Stimulated activated CD8-positive, alpha-beta memory T cell treated with anti-CD3 and anti-CD28 coated beads, Interleukin-4, amount 100 ng/mL, for 1 hour (primary cell): Measurements from ENCODE around the gene FRS3.

Source experiments
- DNase-seq, 2 donors: peaks; one replicate each; pipeline ENCODE4 v3.0.0-alpha.2; 2020; ENCODE audit warnings: low read depth in 2 of 2, low spot score in 1 of 2

The FRS3 gene

GRCh38 chr6:41744236-41744787 lies 35.4 kb downstream of the FRS3 start:
- DNase-seq = no peak

GRCh38 chr6:41743406-41744235 lies 36.1 kb downstream of the FRS3 start:
- no peak for DNase-seq

- DNase-seq = no peak
Measured at GRCh38 chr6:41741625-41742490, 37.8 kb downstream of the FRS3 start.

- no peak for DNase-seq
Measured at GRCh38 chr6:41740366-41741162, 39.1 kb downstream of the FRS3 start.

GRCh38 chr6:41739041-41739440 lies 40.7 kb downstream of the FRS3 start:
- DNase-seq = no peak

DNA sequence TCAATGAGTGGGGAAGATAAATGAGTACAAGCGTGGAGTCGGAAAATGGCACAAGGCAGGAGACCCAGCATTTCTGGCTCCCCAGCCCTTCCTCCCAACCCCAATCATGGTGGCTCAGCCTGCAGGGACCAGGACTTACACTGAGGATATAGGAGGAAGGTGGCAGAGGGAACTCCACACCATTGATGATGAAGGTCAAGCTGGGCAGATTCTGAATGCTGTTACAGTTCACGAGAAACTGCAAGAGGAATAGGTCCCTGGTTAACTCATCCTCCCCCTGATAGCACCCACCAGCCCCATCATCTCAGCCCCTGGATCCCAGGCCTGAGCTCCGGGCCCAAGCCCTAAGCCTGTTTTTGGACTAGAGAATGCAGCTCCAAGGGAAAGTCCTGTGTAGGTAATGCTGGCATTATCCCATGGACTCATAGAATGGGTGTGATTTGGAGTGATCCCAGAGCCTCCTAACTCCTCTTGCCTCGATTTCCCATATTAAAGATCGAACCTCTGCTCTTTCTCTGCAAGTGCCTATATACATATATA lies 42.0 kb downstream of the FRS3 start:
- no peak for DNase-seq

DNA sequence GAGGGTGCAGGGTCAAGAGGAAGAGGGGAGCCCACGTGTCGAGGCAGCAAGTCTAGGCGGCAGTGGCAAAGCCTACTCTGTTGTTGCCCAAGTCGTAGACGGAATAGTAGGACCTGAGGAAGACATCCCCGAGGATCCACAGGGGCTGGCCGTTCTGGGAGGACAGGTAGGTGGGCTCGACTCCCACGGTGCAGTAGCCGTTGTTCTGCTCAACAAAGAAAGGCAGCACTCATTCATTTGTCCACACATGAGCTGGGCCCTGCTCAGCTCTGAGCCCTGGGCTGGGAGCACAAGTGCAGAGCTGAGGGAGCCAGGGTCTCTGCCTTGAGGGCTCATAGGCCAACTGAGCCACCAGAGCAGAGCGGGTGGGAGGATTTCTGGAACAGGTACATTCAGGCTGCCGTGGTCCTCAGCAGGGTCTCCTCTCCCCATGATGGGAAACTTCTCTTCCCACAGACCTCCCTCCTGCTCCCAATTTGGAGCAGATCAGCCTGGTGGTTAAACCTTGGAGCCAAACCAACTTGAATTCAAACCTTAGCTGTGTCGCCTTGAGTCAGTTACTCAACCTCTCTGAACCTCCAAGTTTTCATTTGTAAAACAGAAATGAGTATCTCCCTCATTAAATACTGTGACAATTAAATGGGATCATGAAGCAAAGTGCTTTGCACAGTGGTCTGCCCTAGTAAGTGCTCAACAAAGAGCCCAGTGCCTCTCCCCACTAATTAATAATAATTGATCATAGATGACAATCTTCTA lies 42.7 kb downstream of the FRS3 start:
- DNase-seq = no peak

DNA sequence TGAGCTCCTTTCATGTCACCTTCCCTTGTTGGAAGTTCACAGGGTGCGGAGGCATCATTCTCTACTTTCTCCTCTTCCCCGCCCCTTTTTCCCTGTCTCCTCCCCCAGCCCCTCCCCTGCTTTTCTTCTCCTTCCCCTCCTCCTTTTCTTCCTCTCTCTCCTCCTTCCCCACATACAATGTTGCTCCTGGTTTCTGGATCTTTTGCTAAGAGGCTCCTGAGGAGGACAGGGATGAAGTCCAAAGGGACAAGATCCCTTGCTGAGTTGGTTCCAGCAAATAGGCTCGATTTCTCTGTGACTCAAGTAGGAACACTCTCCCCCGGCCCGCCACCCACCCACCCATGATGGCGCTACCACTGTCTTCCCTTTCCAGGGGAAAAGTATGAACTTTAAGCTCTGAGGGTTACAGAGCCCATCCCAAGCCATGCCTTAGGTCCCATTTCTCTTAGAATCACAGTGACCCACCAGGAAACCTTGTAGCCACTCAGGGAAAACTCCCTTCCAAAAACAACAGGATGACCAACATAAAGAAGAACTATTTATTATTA lies 43.4 kb downstream of the FRS3 start:
- DNase-seq = no peak

DNA sequence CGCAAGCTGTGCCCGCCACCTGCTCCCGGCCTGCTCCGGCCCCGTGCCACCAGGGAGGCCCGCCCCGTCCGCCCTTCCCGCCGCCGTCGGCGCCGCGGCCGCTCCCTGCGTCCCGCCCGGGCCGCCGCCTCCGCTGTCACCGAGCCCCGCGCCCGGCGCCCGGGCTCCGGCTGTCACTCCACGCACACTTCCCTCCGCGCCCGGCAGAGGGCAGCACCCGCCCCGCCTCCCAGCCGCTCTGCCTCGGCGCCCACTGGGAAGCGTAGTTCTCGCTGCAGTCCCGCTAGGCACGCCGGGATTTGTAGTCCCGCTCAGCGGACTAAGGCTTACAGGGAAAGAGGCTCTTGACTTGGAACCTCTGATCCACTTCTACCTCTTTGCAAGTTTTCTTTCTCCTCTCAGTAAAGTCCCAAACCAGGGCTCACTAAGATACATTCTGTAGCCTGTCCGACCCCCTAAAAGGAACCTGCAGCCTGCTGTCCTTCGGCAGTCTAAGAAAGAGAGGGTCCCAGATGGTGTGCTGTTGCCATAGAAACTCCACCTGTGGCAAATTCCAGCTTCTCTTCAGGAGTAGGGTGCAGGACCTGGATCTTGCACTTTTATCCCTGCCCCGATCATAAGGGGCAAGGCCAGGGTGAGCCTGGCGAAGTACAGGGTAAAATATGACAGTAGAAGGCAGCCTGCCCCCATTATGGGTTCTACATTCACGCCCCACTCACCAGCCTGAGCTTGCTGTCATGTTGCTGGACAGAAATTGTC lies 44.1 kb downstream of the FRS3 start, which contains the start of gene TFEB:
TSS of gene TFEB (minus strand) at position 182 of the 759 bp plus-strand sequence. CDS start 44,395 bp downstream, outside the sequence.
- peak; percentile 85 to 88 for DNase-seq

DNA sequence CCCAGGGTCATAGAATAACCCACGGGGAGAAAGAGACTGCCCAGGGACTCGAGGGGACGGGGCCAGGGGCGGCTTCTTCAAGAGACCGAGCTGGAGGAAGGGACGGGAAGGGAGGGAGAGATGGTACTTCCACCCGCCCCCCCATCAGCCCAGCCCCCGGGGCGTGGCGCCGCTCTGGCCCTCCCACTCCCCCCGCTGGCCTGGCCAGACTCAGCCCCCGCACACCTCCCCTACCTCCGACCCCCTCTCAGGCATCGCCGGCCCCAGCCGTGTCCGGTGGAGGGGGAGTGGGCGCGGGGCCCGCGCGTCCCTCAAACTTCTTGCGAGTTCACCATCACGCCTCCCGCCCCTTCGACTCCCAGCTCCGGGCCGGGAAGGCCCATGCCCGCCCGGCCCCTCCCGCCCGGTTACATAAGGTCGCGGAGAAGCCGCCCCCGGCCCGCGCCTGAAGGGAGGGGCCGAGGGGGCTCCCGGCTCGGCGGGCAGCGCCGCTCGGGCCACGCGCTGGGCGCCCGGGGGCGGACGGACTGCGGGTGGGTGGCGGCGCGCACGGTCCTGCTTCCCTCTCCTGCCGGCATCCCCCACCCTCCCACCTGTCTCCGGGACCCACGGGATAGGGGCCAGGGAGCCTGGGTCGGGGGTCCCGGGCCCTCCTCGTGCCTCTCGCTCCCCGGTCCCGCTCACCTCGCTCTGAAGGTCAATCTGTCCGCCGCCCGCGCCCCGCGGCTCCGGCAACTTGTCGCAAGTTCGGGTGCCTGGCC lies 44.9 kb downstream of the FRS3 start:
- DNase-seq = peak; percentile 41 to 62

DNA sequence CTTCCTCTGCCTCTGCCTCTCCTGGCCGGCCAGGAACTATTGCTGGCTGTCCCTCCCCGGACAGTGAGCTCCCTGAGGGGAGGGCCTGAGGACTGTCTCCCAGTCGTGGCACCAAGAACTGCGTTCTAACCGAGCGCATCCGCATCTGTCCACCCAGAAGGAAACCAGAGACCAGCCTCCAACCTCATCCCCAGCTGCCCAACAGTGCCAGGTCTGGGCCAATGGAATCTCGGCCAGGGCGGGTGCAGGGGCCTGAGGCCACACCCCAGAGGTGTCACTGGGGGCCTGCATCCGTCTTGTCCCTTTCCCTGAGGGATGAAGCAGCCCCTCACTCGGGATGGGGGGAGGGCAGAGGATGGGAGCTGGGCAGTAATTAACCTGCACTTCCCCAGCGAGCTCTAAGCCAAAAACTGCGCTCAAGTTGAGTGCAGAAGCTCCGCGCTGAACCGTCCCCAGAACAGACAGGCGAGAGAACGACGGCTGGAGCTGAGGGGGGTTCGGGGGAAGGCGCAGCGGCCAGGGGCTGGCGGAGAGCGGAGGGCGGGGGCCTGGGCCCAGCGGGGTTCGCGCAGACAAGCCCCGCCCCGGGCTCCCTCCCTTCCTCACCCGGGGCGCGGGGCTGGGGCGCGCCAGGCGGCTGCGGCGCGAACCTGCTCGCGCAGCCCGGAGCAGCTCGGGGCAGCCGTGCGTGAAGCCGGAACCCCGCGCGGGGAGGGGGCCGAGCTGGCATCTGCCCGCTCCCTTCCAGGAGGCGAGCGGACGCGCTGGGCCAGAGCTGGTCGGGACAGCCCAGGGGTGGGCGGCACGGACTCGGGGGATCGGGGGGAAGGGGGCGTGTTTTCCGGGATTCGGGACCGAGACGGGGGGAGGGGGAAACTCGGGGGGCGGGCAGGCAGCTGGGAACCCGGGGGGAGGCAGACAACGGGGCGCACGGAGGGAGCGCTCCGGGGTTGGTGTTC lies 45.7 kb downstream of the FRS3 start:
- peak; percentile 35 to 37 for DNase-seq

DNA sequence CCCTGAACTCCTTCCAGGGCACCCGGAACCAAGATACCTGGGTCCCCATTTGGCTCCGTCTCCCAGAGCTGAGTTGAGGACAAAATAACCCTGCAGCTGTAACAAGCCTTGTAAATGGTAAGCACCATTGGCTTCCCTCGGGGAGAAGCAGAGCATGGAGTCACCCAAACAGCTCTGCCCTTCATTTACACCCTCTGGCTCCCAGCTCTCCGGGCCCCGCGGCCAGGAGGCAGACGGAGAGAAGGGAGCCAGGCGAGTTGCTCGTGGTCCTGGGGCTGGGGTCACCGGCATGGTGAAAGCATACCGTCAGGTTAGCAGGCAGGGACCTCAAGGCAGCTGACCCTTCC lies 46.4 kb downstream of the FRS3 start:
- no peak for DNase-seq

GRCh38 chr6:41732591-41733359 lies 46.9 kb downstream of the FRS3 start:
- DNase-seq = peak; percentile 34

DNA sequence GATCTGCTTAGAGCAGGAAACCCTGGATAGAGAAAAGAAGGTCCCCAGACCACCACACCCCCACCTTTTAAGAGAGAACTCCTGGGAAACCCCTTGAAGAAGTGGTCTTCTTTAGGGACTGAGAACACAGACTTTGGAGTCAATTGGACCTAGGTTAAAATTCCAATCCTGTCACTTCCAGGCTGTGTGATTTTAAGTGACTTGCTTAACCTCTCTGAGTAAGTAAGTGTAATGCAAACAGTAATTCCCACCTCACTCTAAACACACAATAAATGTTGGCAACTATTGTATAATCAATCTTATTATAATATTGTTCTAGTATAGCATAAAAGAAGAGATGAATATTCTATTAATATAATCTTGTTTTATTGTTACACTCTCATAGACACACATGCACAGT lies 47.6 kb downstream of the FRS3 start:
- no peak for DNase-seq

GRCh38 chr6:41731561-41732086 lies 48.1 kb downstream of the FRS3 start:
- no peak for DNase-seq
